GM23248 (cell line): Measurements from ENCODE around the gene ITGA8. TPM values are rescaled to one million over a fixed set of nuclear protein-coding genes. Genes with fewer than 3 reads are reported as not detected.
A peak's percentile ranks its signal among the peaks of the same experiment; 100 is the strongest.
"Not testable (repeated sequence)": the region's sequence is repeated elsewhere in the genome, so short reads cannot be mapped to it uniquely, and the experiment has no call there.

Source experiments
- DNase-seq: peaks from one replicate; pipeline ENCODE4 v3.0.0-alpha.2; 2015
- H2AFZ ChIP-seq: fragments of 200-600 bp; sonication (generic); 2 replicates; pipeline ENCODE4 v1.6.1; 2016; ENCODE audit warnings: antibody characterized with exemption
- H3F3A ChIP-seq: fragments of 200-600 bp; sonication (generic); 2 replicates; pipeline ENCODE4 v1.6.1; 2016; ENCODE audit warnings: mild to moderate bottlenecking, antibody characterized with exemption, mixed run types; ENCODE audit not compliant: insufficient read depth
- H3K27ac ChIP-seq: fragments of 200-600 bp; sonication (generic); 2 replicates; pipeline ENCODE4 v1.5.1; 2016; ENCODE audit warnings: mild to moderate bottlenecking
- H3K27me3 ChIP-seq: fragments of 200-600 bp; sonication (generic); replicated peaks from 2 replicates; pipeline ENCODE4 v1.6.1; 2016; ENCODE audit warnings: mild to moderate bottlenecking; ENCODE audit not compliant: insufficient read depth
- H3K36me3 ChIP-seq: fragments of 200-600 bp; sonication (generic); 2 replicates; pipeline ENCODE4 v1.6.1; 2016; ENCODE audit warnings: low read depth, mild to moderate bottlenecking
- H3K4me1 ChIP-seq: fragments of 200-600 bp; sonication (generic); 2 replicates; pipeline ENCODE4 v1.6.1; 2016; ENCODE audit warnings: mild to moderate bottlenecking; ENCODE audit not compliant: insufficient read depth
- H3K4me2 ChIP-seq: fragments of 200-600 bp; sonication (generic); one replicate; pipeline ENCODE4 v1.6.1; 2016; ENCODE audit warnings: mild to moderate bottlenecking; ENCODE audit not compliant: unreplicated experiment
- H3K4me3 ChIP-seq: fragments of 200-600 bp; sonication (generic); 2 replicates; pipeline ENCODE4 v1.5.1; 2016; ENCODE audit warnings: mild to moderate bottlenecking
- H3K79me2 ChIP-seq: fragments of 200-600 bp; sonication (generic); 2 replicates; pipeline ENCODE4 v1.6.1; 2016; ENCODE audit warnings: mild to moderate bottlenecking; ENCODE audit not compliant: insufficient read depth
- H3K9ac ChIP-seq: fragments of 200-600 bp; sonication (generic); 2 replicates; pipeline ENCODE4 v1.6.1; 2016; ENCODE audit warnings: mild to moderate bottlenecking
- H3K9me2 ChIP-seq: fragments of 200-600 bp; sonication (generic); 2 replicates; pipeline ENCODE4 v1.6.1; 2016; ENCODE audit warnings: mixed run types, mild to moderate bottlenecking, moderate library complexity; ENCODE audit not compliant: insufficient read depth
- H3K9me3 ChIP-seq: fragments of 200-600 bp; sonication (generic); one replicate; pipeline ENCODE4 v1.6.1; 2017; ENCODE audit warnings: low read depth
- H4K20me1 ChIP-seq: fragments of 200-600 bp; sonication (generic); 2 replicates; pipeline ENCODE4 v1.6.0; 2016; ENCODE audit not compliant: insufficient read depth
- EZH2 ChIP-seq: fragments of 200-600 bp; sonication (generic); IDR thresholded peaks from 2 replicates; pipeline ENCODE4 v1.6.1; 2018; ENCODE audit warnings: antibody characterized with exemption, mild to moderate bottlenecking; ENCODE audit not compliant: insufficient read depth, poor library complexity, severe bottlenecking
- EZH2phosphoT487 ChIP-seq: fragments of 200-600 bp; sonication (generic); IDR thresholded peaks from 2 replicates; pipeline ENCODE4 v1.6.1; 2018; ENCODE audit warnings: antibody characterized with exemption, moderate library complexity, mild to moderate bottlenecking, low read depth; ENCODE audit not compliant: insufficient read depth
- WGBS, 2 experiments: methylation state at CpG; one replicate each; pipeline ENCODE4 v1.1.6; 2015 to 2017; ENCODE audit warnings: low lambda C conversion rate in 2 of 2, low coverage in 1 of 2; ENCODE audit errors: missing lambda C conversion rate in 2 of 2; 5-methylcytosine and 5-hydroxymethylcytosine counted together
- in situ Hi-C: fragments of 300-500 bp; cut with MboI; formaldehyde crosslinking; loops from 2 replicates; pipeline ENCODE4 v1.15.0; 2020
- polyA plus RNA-seq: library from polyadenylated mRNA; unstranded; fragments of >200 nt; fragmentation: Nextera tagmentation; extraction: Ambion mirVana; gene quantifications from 2 replicates; pipeline ENCODE4 v1.2.1, GENCODE V29; 2016
- total RNA-seq: library from RNA; depleted of rRNA; stranded (reverse); fragments of >200 nt; shearing (Covaris generic); gene quantifications from 2 replicates; pipeline ENCODE4 v1.2.3, GENCODE V29; 2014

Gene ITGA8
- total and polyA plus RNA-seq, 2 experiments from 2014 or later = 0.32 TPM; not detected in 1

DNA sequence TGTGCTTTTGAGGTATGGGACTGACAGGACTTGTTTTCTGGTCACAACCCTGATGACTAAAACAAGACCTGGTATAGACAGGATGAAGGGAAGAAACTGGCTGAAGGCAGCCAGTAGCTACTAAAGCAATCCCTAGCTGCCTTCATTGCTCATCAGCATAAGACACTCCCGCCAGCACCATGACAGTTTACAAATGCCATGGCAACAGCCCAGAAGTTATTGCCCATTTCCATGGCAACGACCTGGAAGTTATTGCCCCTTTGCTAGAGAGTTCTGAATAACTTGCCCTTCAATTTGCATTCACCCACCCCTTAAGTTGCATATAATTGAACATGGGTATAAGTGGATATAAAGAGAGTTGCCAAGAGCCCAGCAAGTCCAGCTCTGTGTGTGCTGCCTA is 179.0 kb downstream of the ITGA8 start:
- no peaks in the 10 kb centered on the region for H4K20me1 ChIP-seq
- no peaks in the 10 kb centered on the region for H3K9me3 ChIP-seq
- H3K4me3 ChIP-seq = no peak overlapping the region
- H3K79me2 ChIP-seq = no peaks in the 10 kb centered on the region
- H3K27ac ChIP-seq = no peak overlapping the region
- DNase-seq = peak; percentile 34
- no peaks in the 10 kb centered on the region; the same call in 1 of the 2 replicates for H3K27me3 ChIP-seq
- H3K36me3 ChIP-seq = no peaks in the 10 kb centered on the region
- TF ChIP-seq EZH2phosphoT487 = no peak
- TF ChIP-seq EZH2 = no peak
- H3K9ac ChIP-seq = no peak overlapping the region
- peaks cover 26% of the 10 kb centered on the region for H3K4me1 ChIP-seq
- in situ Hi-C loops = no loop called here
- H3K9me2 ChIP-seq = no peaks in the 10 kb centered on the region
- no peak overlapping the region for H2AFZ ChIP-seq
- H3K4me2 ChIP-seq = no peak overlapping the region
- 44 to 50% methylated on average over 2 of the region's 2 CpGs for WGBS, 2 experiments
- H3F3A ChIP-seq = no peaks in the 10 kb centered on the region

DNA sequence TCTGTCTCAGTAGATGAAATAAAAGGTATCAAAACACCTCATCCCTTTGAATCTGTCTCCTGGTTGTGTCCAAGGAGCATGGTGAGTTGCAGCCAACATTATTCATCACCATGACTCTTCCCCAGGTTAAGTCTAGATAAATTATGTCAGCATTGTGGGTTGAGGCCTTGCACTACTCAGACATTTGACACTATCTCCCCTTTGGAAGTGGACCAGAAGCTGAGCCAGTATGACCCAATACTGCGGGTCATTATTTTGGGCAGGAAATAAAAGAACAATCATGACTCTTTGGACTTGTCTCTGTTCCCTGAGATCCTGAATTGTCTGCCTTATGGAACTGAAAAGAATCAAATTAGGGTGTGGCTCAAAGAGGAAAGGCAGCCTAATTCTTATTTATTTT is 180.5 kb downstream of the ITGA8 start:
- no peaks in the 10 kb centered on the region; the same call in 1 of the 2 replicates for H3K27me3 ChIP-seq
- TF ChIP-seq EZH2 (no peak), EZH2phosphoT487 (no peak)
- H3K36me3 ChIP-seq = no peaks in the 10 kb centered on the region
- no peak overlapping the region for H3K4me3 ChIP-seq
- H3K4me1 ChIP-seq = peaks cover 26% of the 10 kb centered on the region
- H3K9me2 ChIP-seq = no peaks in the 10 kb centered on the region
- in situ Hi-C loops = no loop called here
- no peak overlapping the region for H2AFZ ChIP-seq
- no peaks in the 10 kb centered on the region for H3F3A ChIP-seq
- DNase-seq = peak; percentile 44
- H3K9me3 ChIP-seq = no peaks in the 10 kb centered on the region
- no peaks in the 10 kb centered on the region for H4K20me1 ChIP-seq
- no peaks in the 10 kb centered on the region for H3K79me2 ChIP-seq
- H3K9ac ChIP-seq = no peak overlapping the region
- no peak overlapping the region for H3K4me2 ChIP-seq
- 3 to 13% methylated on average over 1 of the region's 1 CpG for WGBS, 2 experiments
- no peak overlapping the region for H3K27ac ChIP-seq

DNA sequence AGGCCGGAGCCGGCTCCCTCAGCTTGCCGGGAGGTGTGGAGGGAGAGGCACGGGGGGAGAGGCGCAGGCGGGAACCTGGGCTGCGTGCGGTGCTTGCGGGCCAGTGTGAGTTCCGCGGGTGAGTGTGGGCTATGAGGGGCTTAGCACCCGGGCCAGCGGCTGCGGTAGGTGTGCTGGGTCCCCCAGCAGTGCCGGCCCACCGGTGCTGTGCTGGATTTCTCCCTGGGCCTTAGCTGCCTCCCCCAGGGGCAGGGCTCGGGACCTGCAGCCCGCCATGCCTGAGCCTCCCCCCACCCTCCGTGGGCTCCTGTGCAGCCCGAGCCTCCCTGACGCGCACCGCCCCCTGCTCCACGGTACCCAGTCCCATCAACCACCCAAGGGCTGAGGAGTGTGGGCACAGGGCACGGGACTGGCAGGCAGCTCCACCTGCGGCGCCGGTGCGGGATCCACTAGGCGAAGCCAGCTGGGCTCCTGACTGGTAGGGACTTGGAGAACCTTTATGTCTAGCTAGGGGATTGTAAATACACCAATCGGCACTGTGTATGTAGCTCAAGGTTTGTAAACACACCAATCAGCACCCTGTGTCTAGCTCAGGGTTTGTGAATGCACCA is 184.7 kb downstream of the ITGA8 start:
- DNase-seq, H3K79me2 ChIP-seq, H3K9me2 ChIP-seq, H3K9me3 ChIP-seq, H3K4me1 ChIP-seq, H2AFZ ChIP-seq, H3K4me3 ChIP-seq, H3K9ac ChIP-seq, H3K27ac ChIP-seq, H3F3A ChIP-seq, in situ Hi-C loops, H3K27me3 ChIP-seq, H3K4me2 ChIP-seq, H3K36me3 ChIP-seq, H4K20me1 ChIP-seq: not testable (repeated sequence)
- 95 to 96% methylated on average over 16 to 30 of the region's 31 CpGs for WGBS, 2 experiments

DNA sequence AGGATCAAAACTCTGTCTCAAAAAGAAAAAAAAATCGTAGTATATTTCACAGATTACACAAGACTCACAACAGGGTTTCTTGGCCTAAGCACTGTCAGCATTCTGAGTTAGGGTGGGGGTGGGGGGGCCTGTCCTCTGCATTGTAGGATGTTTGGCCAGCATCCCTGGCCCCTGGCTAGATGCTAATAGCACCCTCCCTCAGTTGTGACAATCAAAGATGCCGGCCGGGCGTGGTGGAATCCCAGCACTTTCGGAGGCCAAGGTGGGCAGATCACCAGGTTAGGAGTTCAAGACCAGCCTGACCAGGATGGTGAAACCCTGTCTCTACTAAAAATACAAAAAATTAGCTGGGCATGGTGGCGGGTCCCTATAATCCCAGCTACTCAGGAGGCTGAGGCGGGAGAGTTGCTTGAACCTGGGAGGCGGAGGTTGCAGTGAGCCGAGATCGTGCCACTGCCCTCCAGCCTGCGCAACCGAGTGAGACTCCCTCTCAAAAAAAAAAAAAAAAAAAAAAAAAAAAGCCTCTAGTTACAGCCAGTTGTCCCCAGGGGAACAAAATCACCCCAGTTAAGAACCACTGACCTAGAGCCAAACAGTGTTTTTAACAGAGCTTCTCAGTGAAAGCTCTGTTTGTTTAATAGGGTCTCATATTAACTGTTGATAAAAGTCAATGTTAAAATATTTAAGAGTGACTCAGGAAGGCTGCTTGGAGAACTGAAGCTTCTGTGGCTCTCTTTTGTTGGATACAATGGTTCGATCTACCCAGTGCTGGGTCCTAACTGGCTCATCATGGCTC is 187.6 kb downstream of the ITGA8 start:
- TF ChIP-seq EZH2phosphoT487 = no peak
- TF ChIP-seq EZH2 = no peak
- H2AFZ ChIP-seq = no peak overlapping the region
- peaks cover 7% of the 10 kb centered on the region for H3K27me3 ChIP-seq
- WGBS, 2 experiments = 90 to 97% methylated on average over 11 to 13 of the region's 13 CpGs
- H3K79me2 ChIP-seq = no peaks in the 10 kb centered on the region
- in situ Hi-C loops = no loop called here
- H3K4me3 ChIP-seq = no peak overlapping the region
- H3K4me1 ChIP-seq = no peaks in the 10 kb centered on the region
- H3K9ac ChIP-seq = no peak overlapping the region
- H3K9me2 ChIP-seq = no peaks in the 10 kb centered on the region
- no peaks in the 10 kb centered on the region for H3K36me3 ChIP-seq
- no peak overlapping the region for H3K27ac ChIP-seq
- H3K4me2 ChIP-seq = no peak overlapping the region
- no peaks in the 10 kb centered on the region for H4K20me1 ChIP-seq
- DNase-seq = no peak
- H3F3A ChIP-seq = no peaks in the 10 kb centered on the region
- H3K9me3 ChIP-seq = no peaks in the 10 kb centered on the region
